Mesenchymal stem cell (in vitro differentiated cells and primary cell): Measurements from ENCODE around the gene PROX1.

Experiments
- DNase-seq: peaks from one replicate; pipeline ENCODE4 v3.0.0-alpha.2; 2013
- H2AFZ ChIP-seq: one replicate; pipeline ENCODE4 v1.6.1; 2013; ENCODE audit warnings: low read depth, mild to moderate bottlenecking, control low read depth, inconsistent platforms, low read length, moderate library complexity
- H2AK5ac ChIP-seq: 2 replicates; pipeline ENCODE4 v1.6.1; 2013; ENCODE audit warnings: low read length, moderate library complexity, mild to moderate bottlenecking, inconsistent platforms; ENCODE audit not compliant: severe bottlenecking
- H2BK120ac ChIP-seq: one replicate; pipeline ENCODE4 v1.6.1; 2013; ENCODE audit warnings: low read depth, mild to moderate bottlenecking, inconsistent platforms, low read length, moderate library complexity
- H2BK12ac ChIP-seq, 2 experiments: one replicate each; pipeline ENCODE4 v1.6.1; 2013; ENCODE audit warnings: inconsistent platforms in 2 of 2, low read length in 2 of 2, mild to moderate bottlenecking in 2 of 2, moderate library complexity in 2 of 2, control low read depth in 1 of 2
- H2BK15ac ChIP-seq: one replicate; pipeline ENCODE4 v1.6.1; 2013; ENCODE audit warnings: mild to moderate bottlenecking, low read depth, inconsistent platforms; ENCODE audit not compliant: poor library complexity, severe bottlenecking
- H2BK5ac ChIP-seq: 2 replicates; pipeline ENCODE4 v1.6.1; 2013; ENCODE audit warnings: low read depth, mild to moderate bottlenecking, low read length, control low read depth, inconsistent platforms; ENCODE audit not compliant: poor library complexity, severe bottlenecking
- H3K14ac ChIP-seq, 2 experiments: one replicate each; pipeline ENCODE4 v1.6.1; 2013; ENCODE audit warnings: inconsistent platforms in 2 of 2, low read length in 2 of 2, control low read depth in 1 of 2, mild to moderate bottlenecking in 1 of 2, moderate library complexity in 1 of 2
- H3K18ac ChIP-seq, 2 experiments: one replicate each; pipeline ENCODE4 v1.6.1; 2013; ENCODE audit warnings: inconsistent platforms in 2 of 2, low read length in 2 of 2, control low read depth in 1 of 2, low read depth in 1 of 2, mild to moderate bottlenecking in 1 of 2
- H3K23ac ChIP-seq, 2 experiments: one replicate each; pipeline ENCODE4 v1.6.1; 2013; ENCODE audit warnings: inconsistent platforms in 2 of 2, low read length in 2 of 2, mild to moderate bottlenecking in 2 of 2, moderate library complexity in 2 of 2, control low read depth in 1 of 2
- H3K27ac ChIP-seq: 2 replicates; pipeline ENCODE4 v1.5.1; 2013; ENCODE audit warnings: mild to moderate bottlenecking, moderate library complexity, low read length, control low read depth, inconsistent platforms; ENCODE audit not compliant: poor library complexity, severe bottlenecking
- H3K27me3 ChIP-seq, 2 experiments: 2 replicates each; pipeline versions ENCODE4 v1.6.1 to v1.7.0; 2013; ENCODE audit warnings: low read length in 2 of 2, mild to moderate bottlenecking in 2 of 2, moderate library complexity in 2 of 2, control low read depth in 1 of 2, inconsistent platforms in 1 of 2; ENCODE audit not compliant: control insufficient read depth in 1 of 2, insufficient read depth in 1 of 2
- H3K36me3 ChIP-seq, 2 experiments: 2 replicates each; pipeline versions ENCODE4 v1.6.1 to v1.7.0; 2013; ENCODE audit warnings: low read length in 2 of 2, control low read depth in 1 of 2, inconsistent platforms in 1 of 2, low read depth in 1 of 2, mild to moderate bottlenecking in 1 of 2; ENCODE audit not compliant: insufficient read depth in 2 of 2, control insufficient read depth in 1 of 2
- H3K4ac ChIP-seq, 2 experiments: one replicate each; pipeline ENCODE4 v1.6.1; 2013; ENCODE audit warnings: inconsistent platforms in 2 of 2, low read length in 2 of 2, mild to moderate bottlenecking in 2 of 2, moderate library complexity in 2 of 2, control low read depth in 1 of 2, low read depth in 1 of 2
- H3K4me1 ChIP-seq: 2 replicates; pipeline ENCODE4 v1.6.1; 2013; ENCODE audit warnings: low read depth, low read length, control low read depth; ENCODE audit not compliant: control insufficient read depth, insufficient read depth
- H3K4me2 ChIP-seq: 2 replicates; pipeline ENCODE4 v1.6.1; 2013; ENCODE audit warnings: low read length, mild to moderate bottlenecking, inconsistent platforms; ENCODE audit not compliant: poor library complexity, severe bottlenecking
- H3K4me3 ChIP-seq, 2 experiments: 2 replicates each; pipeline versions ENCODE4 v1.5.1 to v1.7.0; 2013; ENCODE audit warnings: low read length in 2 of 2, mild to moderate bottlenecking in 2 of 2, control low read depth in 1 of 2, low read depth in 1 of 2; ENCODE audit not compliant: insufficient read depth in 1 of 2
- H3K79me1 ChIP-seq: replicated peaks from 2 replicates; pipeline ENCODE4 v1.6.1; 2013; ENCODE audit warnings: mild to moderate bottlenecking, control low read depth, low read length, inconsistent platforms; ENCODE audit not compliant: poor library complexity, severe bottlenecking
- H3K9ac ChIP-seq: 2 replicates; pipeline ENCODE4 v1.7.0; 2013; ENCODE audit warnings: mild to moderate bottlenecking, low read length, moderate library complexity
- H3K9me3 ChIP-seq: 2 replicates; pipeline ENCODE4 v1.7.0; 2013; ENCODE audit warnings: mild to moderate bottlenecking, low read length; ENCODE audit not compliant: control insufficient read depth
- H4K8ac ChIP-seq: one replicate; pipeline ENCODE4 v1.6.1; 2013; ENCODE audit warnings: inconsistent platforms, mild to moderate bottlenecking, low read length, moderate library complexity
- H4K91ac ChIP-seq: one replicate; pipeline ENCODE4 v1.6.1; 2013; ENCODE audit warnings: mild to moderate bottlenecking, low read length, inconsistent platforms
- whole genome bisulfite sequencing: methylation state at CpG from one replicate; pipeline ENCODE4 v1.1.7; 2013; ENCODE audit warnings: mixed read lengths; 5-methylcytosine and 5-hydroxymethylcytosine counted together

PROX1 gene

GRCh38 chr1:214010717-214011116 lies 22.9 kb downstream of the PROX1 start:
- no peak overlapping the region for H3K4me2 ChIP-seq
- H3K4me3 ChIP-seq, result no peak overlapping the region
- H2BK120ac ChIP-seq, result no peak overlapping the region

DNA sequence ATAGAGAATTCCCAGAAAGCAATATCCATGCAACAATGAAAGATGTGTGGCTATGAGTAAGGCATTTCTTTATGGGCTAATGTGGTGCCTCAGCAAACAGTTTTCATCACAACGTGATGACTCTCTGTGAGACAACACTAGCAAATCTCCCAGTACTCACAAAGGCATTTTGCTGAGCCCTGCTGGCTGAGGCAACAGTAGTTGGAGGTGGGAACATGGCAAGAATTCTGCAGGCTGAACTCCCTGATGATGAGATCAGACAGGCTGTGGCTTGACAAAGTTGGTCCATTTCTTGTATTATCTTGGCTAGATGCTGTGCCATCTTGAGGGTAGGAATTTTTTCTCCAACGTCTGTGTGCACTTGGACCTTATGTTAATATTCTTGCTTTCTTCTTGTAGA lies 24.6 kb downstream of the PROX1 start:
- H3K27ac ChIP-seq, result no peak overlapping the region
- no peak overlapping the region for H4K91ac ChIP-seq
- no peaks in the 10 kb centered on the region for H3K27me3 ChIP-seq
- no peak overlapping the region for H3K4me2 ChIP-seq
- H2BK120ac ChIP-seq, result no peak overlapping the region
- H3K79me1 ChIP-seq, result no peaks in the 10 kb centered on the region
- H3K23ac ChIP-seq, result no peak overlapping the region
- no peak overlapping the region for H3K4ac ChIP-seq
- WGBS, result no CpG with 5 or more reads among the region's 2 CpGs
- H2BK5ac ChIP-seq, result no peak overlapping the region
- no peak overlapping the region for H2BK12ac ChIP-seq
- DNase-seq, result no peak
- no peak overlapping the region for H2BK15ac ChIP-seq
- H2AK5ac ChIP-seq, result no peak overlapping the region
- H3K9me3 ChIP-seq, result no peaks in the 10 kb centered on the region
- no peak overlapping the region for H2AFZ ChIP-seq
- no peak overlapping the region for H3K9ac ChIP-seq
- no peak overlapping the region for H3K4me3 ChIP-seq
- no peak overlapping the region for H4K8ac ChIP-seq
- H3K36me3 ChIP-seq, result no peaks in the 10 kb centered on the region
- H3K14ac ChIP-seq, result no peak overlapping the region
- no peaks in the 10 kb centered on the region for H3K4me1 ChIP-seq
- H3K18ac ChIP-seq, result no peak overlapping the region

More at GRCh38 chr1:214010717-214011116, 22.9 kb downstream of the PROX1 start:
- Histone ChIP-seq H3K27ac (no peak overlapping the region), H2AK5ac (no peak overlapping the region), H3K23ac (no peak overlapping the region), H2BK5ac (no peak overlapping the region), H3K14ac (no peak overlapping the region), H4K91ac (no peak overlapping the region), H3K4me1 (no peaks in the 10 kb centered on the region), H2AFZ (no peak overlapping the region), H3K27me3 (no peaks in the 10 kb centered on the region), H4K8ac (no peak overlapping the region), H2BK15ac (no peak overlapping the region), H3K9ac (no peak overlapping the region), H3K79me1 (no peaks in the 10 kb centered on the region), H3K9me3 (no peaks in the 10 kb centered on the region), H2BK12ac (no peak overlapping the region), H3K36me3 (no peaks in the 10 kb centered on the region), H3K18ac (no peak overlapping the region), H3K4ac (no peak overlapping the region)
- DNase-seq, result no peak
- 67% methylated on average over 1 of the region's 2 CpGs for WGBS

GRCh38 chr1:214013614-214014377 lies 26.0 kb downstream of the PROX1 start:
- H2AK5ac ChIP-seq, result no peak overlapping the region
- no peaks in the 10 kb centered on the region for H3K9me3 ChIP-seq
- no peak overlapping the region for H4K8ac ChIP-seq
- H2BK5ac ChIP-seq, result no peak overlapping the region
- no peaks in the 10 kb centered on the region for H3K79me1 ChIP-seq
- H3K4me1 ChIP-seq, result no peaks in the 10 kb centered on the region
- H2BK12ac ChIP-seq, result no peak overlapping the region
- H3K9ac ChIP-seq, result no peak overlapping the region
- no peak overlapping the region for H3K23ac ChIP-seq
- H3K27ac ChIP-seq, result no peak overlapping the region
- no peak for DNase-seq
- H2BK15ac ChIP-seq, result no peak overlapping the region
- no peak overlapping the region for H2AFZ ChIP-seq
- H4K91ac ChIP-seq, result no peak overlapping the region
- no peak overlapping the region for H3K4ac ChIP-seq
- no peaks in the 10 kb centered on the region for H3K27me3 ChIP-seq
- WGBS, result 93% methylated on average over 13 of the region's 15 CpGs
- no peak overlapping the region for H3K14ac ChIP-seq
- no peaks in the 10 kb centered on the region for H3K36me3 ChIP-seq
- H2BK120ac ChIP-seq, result no peak overlapping the region
- no peak overlapping the region for H3K18ac ChIP-seq
- no peak overlapping the region for H3K4me2 ChIP-seq
- no peak overlapping the region for H3K4me3 ChIP-seq

- no peak overlapping the region for H3K4me2 ChIP-seq
- DNase-seq, result no peak
- 63% methylated on average over 3 of the region's 4 CpGs for WGBS
- no peak overlapping the region for H3K18ac ChIP-seq
- no peak overlapping the region for H3K4me3 ChIP-seq
- H3K4me1 ChIP-seq, result no peaks in the 10 kb centered on the region
- no peak overlapping the region for H4K91ac ChIP-seq
- H3K23ac ChIP-seq, result no peak overlapping the region
- no peak overlapping the region for H3K4ac ChIP-seq
- H3K27ac ChIP-seq, result no peak overlapping the region
- H3K79me1 ChIP-seq, result no peaks in the 10 kb centered on the region
- no peak overlapping the region for H2BK5ac ChIP-seq
- H2BK15ac ChIP-seq, result no peak overlapping the region
- H3K36me3 ChIP-seq, result no peaks in the 10 kb centered on the region
- H3K14ac ChIP-seq, result no peak overlapping the region
- no peak overlapping the region for H2AFZ ChIP-seq
- H3K9me3 ChIP-seq, result no peaks in the 10 kb centered on the region
- H3K27me3 ChIP-seq, result no peaks in the 10 kb centered on the region
- no peak overlapping the region for H3K9ac ChIP-seq
- no peak overlapping the region for H2AK5ac ChIP-seq
- H4K8ac ChIP-seq, result no peak overlapping the region
- no peak overlapping the region for H2BK120ac ChIP-seq
- H2BK12ac ChIP-seq, result no peak overlapping the region
Observed at GRCh38 chr1:214014730-214015129, 27.0 kb downstream of the PROX1 start.
